HG02852 (cell line): Measurements from ENCODE around the gene KANK2.
"Not testable (repeated sequence)": the region's sequence is repeated elsewhere in the genome, so short reads cannot be mapped to it uniquely, and the experiment has no call there.

Experiments
- ATAC-seq: cut with Tn5 transposase; IDR thresholded peaks from one replicate; pipeline ENCODE4 v1.9.1; 2021; ENCODE audit warnings: mild to moderate bottlenecking, moderate library complexity; ENCODE audit not compliant: unreplicated experiment

The KANK2 gene

GRCh38 chr19:11198769-11199424, 1.6 kb upstream of the KANK2 start:
- no peak for ATAC-seq

- ATAC-seq = no peak
These were observed 810 bp upstream of the KANK2 start for GRCh38 chr19:11198175-11198534.

- no peak for ATAC-seq
These were observed 698 bp downstream of the KANK2 start for GRCh38 chr19:11196406-11197287.

- no peak for ATAC-seq
These were observed 1.7 kb downstream of the KANK2 start for GRCh38 chr19:11195681-11196080.

GRCh38 chr19:11194656-11195558, 2.4 kb downstream of the KANK2 start:
- ATAC-seq = no peak

GRCh38 chr19:11194173-11194572, 3.2 kb downstream of the KANK2 start:
- ATAC-seq = no peak

- no peak for ATAC-seq
These were observed 4.1 kb downstream of the KANK2 start for GRCh38 chr19:11192957-11193939.

- ATAC-seq = no peak
These were observed 5.4 kb downstream of the KANK2 start for GRCh38 chr19:11191934-11192333.

- no peak for ATAC-seq
These were observed 6.0 kb downstream of the KANK2 start for GRCh38 chr19:11191273-11191755.

- ATAC-seq = no peak
These were observed 6.8 kb downstream of the KANK2 start for GRCh38 chr19:11190501-11190900.

- no peak for ATAC-seq
These were observed 9.9 kb downstream of the KANK2 start for GRCh38 chr19:11187441-11187840.

GRCh38 chr19:11182994-11183393, 14.4 kb downstream of the KANK2 start:
- ATAC-seq = no peak

- no peak for ATAC-seq
These were observed 15.9 kb downstream of the KANK2 start for GRCh38 chr19:11181488-11181887.

GRCh38 chr19:11180975-11181374, 16.4 kb downstream of the KANK2 start:
- not testable (repeated sequence) for ATAC-seq

GRCh38 chr19:11180346-11180745, 17.0 kb downstream of the KANK2 start:
- ATAC-seq = no peak

GRCh38 chr19:11179716-11180297, 17.5 kb downstream of the KANK2 start:
- ATAC-seq = no peak

- not testable (repeated sequence) for ATAC-seq
These were observed 18.2 kb downstream of the KANK2 start for GRCh38 chr19:11179145-11179465.

- ATAC-seq = no peak
These were observed 19.8 kb downstream of the KANK2 start for GRCh38 chr19:11177592-11177991.

GRCh38 chr19:11176466-11177193, 20.7 kb downstream of the KANK2 start:
- no peak for ATAC-seq
